H1 (cell line): ENCODE measurements around the gene INPP5K. TPM values are rescaled to one million over a fixed set of nuclear protein-coding genes. Genes with fewer than 3 reads are reported as not detected.

Source experiments
- E2F6 ChIP-seq: IDR thresholded peaks from 2 replicates; pipeline ENCODE4 v1.6.1; 2012; ENCODE audit warnings: inconsistent platforms
- EP300 ChIP-seq, 2 experiments: IDR thresholded peaks; 1 replicate in 1 of 2; 2 replicates in 1 of 2; pipeline ENCODE4 v1.6.1; 2011 to 2012; ENCODE audit warnings: low read depth in 2 of 2, low read length in 2 of 2, mild to moderate bottlenecking in 2 of 2, borderline replicate concordance in 1 of 2, inconsistent platforms in 1 of 2, moderate library complexity in 1 of 2
- JUN ChIP-seq: IDR thresholded peaks from 2 replicates; pipeline ENCODE4 v1.6.1; 2011; ENCODE audit warnings: low read depth, mild to moderate bottlenecking, improper control_type of control experiment, low read length
- KDM5A ChIP-seq: fragments of 200-600 bp; IDR thresholded peaks from 2 replicates; pipeline ENCODE4 v1.7.1; 2012; ENCODE audit warnings: mild to moderate bottlenecking, low read length, inconsistent platforms, mixed read lengths
- polyA plus RNA-seq, 7 experiments: library from polyadenylated mRNA; depleted of rRNA in 3 of 7; stranded (reverse) in 5 of 7; unstranded in 2 of 7; fragments of >200 nt in 5 of 7; fragments of 200-250 nt in 2 of 7; gene quantifications; 1 replicate in 5 of 7; 2 replicates in 1 of 7; 4 replicates in 1 of 7; pipeline versions ENCODE4 v1.2.1 to v1.2.3, GENCODE V29; 2011 to 2013; ENCODE audit warnings: missing spikeins in 2 of 7, mixed read lengths in 2 of 7
- total RNA-seq: library from RNA; stranded (reverse); fragmentation: NEBNext Ultra II Directional; extraction: Animal tissue kit (Norgen Biotek cat#: 25700); gene quantifications from 2 replicates; pipeline ENCODE4 v1.2.1, GENCODE V29; 2021

INPP5K gene
- total and polyA plus RNA-seq, 2 of the 8 experiments (the other 6 are each of a cell fraction or from before 2014, with no cell fraction given), result 21.0 to 24.1 TPM

GRCh38 chr17:1542316-1542715 lies 25.9 kb upstream of the INPP5K start (continued):
- TF ChIP-seq EP300 (IDR thresholded peaks at IDR 0.05; ENCODE audit: borderline replicate concordance in 1 of 2, low read depth in 2 of 2, low read length in 2 of 2), result no peak
- no peak for TF ChIP-seq JUN
- no peak for TF ChIP-seq KDM5A
- no peak for TF ChIP-seq E2F6
